Measurements from ENCODE around the gene ATOH8. TPM values are rescaled to one million over a fixed set of nuclear protein-coding genes. Genes with fewer than 3 reads are reported as not detected.

Gene ATOH8
- total and polyA plus RNA-seq, 2 experiments from 2014 or later = 4.8 to 10.6 TPM

DNA sequence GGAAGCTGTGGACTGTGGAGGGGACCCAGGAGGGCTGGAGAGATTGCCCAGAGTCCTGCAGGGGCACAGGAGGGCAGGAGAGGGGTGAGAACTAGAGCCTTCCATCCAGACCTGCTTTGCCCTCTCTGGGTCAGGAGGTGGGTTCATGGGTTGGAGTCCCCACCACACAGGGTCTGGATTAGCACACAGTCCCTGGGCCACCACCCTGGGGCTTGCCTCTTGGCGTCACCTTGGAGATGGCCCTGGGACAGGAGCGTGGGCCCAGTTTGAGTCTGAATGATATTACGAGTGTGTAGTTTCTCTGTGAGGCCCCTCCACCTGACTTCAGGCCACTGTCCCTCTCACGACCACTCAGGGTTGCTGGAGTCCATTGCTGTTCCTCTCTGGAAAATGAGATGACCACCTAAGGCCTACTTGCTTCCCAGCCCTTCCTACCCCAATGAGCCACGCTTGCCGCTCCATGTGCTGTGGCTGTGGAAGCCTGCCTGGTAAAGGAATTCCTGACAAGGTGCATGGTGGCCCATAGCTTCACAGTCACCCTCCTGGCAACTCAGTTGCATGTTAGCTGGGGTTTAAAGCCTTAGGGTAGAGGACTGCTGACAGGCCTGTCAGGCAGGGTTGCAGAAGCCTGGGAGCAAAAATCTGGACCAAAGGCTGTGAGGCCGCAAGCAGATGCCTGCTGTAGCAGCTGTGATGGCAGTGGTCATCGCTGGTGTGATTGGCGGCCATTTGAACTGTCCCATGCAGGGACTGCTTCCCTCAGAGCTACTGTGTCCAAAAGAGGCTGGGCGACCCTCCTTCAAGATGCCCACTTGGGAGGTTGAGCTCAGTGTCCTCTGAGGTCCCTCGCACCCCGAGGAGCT lies 14.2 kb downstream of the ATOH8 start:
- no peaks in the 10 kb centered on the region for H3K36me3 ChIP-seq
- H3K4me3 ChIP-seq = no peak overlapping the region
- TF ChIP-seq, protein P1, sequence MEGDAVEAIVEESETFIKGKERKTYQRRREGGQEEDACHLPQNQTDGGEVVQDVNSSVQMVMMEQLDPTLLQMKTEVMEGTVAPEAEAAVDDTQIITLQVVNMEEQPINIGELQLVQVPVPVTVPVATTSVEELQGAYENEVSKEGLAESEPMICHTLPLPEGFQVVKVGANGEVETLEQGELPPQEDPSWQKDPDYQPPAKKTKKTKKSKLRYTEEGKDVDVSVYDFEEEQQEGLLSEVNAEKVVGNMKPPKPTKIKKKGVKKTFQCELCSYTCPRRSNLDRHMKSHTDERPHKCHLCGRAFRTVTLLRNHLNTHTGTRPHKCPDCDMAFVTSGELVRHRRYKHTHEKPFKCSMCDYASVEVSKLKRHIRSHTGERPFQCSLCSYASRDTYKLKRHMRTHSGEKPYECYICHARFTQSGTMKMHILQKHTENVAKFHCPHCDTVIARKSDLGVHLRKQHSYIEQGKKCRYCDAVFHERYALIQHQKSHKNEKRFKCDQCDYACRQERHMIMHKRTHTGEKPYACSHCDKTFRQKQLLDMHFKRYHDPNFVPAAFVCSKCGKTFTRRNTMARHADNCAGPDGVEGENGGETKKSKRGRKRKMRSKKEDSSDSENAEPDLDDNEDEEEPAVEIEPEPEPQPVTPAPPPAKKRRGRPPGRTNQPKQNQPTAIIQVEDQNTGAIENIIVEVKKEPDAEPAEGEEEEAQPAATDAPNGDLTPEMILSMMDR (IDR thresholded peaks at IDR 0.05; ENCODE audit: low read depth, low read length) = no peak
- H3K9me3 ChIP-seq (ENCODE audit: low read depth) = no peaks in the 10 kb centered on the region
- DNase-seq (ENCODE audit: low read depth in 1 of 2, low spot score in 1 of 2) = no peak
- no peaks in the 10 kb centered on the region for H3K27me3 ChIP-seq
- H3K27ac ChIP-seq = peak overlapping the region; percentile 85
- H3K4me1 ChIP-seq (ENCODE audit: low read depth) = peaks cover 60% of the 10 kb centered on the region

DNA sequence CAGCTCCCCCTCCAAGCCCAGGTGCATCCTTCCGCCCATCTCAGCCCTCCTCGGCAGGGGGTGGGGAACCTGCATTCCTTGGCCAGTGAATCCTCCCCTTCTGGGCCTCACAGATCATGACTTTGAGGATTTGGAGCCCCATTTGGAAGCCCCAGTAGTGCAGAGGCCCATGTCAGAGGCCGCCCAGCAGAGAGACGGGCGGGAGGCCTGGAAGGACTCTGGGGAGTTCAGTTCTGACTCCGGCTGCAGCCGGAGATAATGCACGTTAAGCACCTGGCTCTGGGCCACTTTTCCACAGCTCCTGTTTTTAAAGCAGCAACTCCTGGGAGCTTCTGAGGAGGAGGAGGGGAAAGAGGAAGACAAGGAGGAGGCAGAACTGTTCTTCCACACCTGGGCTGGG lies 14.9 kb downstream of the ATOH8 start:
- Histone ChIP-seq H3K27ac (peak overlapping the region; percentile 85), H3K4me3 (no peak overlapping the region), H3K4me1 (ENCODE audit: low read depth) (peaks cover 67% of the 10 kb centered on the region), H3K9me3 (ENCODE audit: low read depth) (no peaks in the 10 kb centered on the region), H3K36me3 (no peaks in the 10 kb centered on the region), H3K27me3 (no peaks in the 10 kb centered on the region)
- TF ChIP-seq, protein P1 (IDR thresholded peaks at IDR 0.05; ENCODE audit: low read depth, low read length) = no peak
- DNase-seq (ENCODE audit: low read depth in 1 of 2, low spot score in 1 of 2) = peak; percentile 75 to 87

DNA sequence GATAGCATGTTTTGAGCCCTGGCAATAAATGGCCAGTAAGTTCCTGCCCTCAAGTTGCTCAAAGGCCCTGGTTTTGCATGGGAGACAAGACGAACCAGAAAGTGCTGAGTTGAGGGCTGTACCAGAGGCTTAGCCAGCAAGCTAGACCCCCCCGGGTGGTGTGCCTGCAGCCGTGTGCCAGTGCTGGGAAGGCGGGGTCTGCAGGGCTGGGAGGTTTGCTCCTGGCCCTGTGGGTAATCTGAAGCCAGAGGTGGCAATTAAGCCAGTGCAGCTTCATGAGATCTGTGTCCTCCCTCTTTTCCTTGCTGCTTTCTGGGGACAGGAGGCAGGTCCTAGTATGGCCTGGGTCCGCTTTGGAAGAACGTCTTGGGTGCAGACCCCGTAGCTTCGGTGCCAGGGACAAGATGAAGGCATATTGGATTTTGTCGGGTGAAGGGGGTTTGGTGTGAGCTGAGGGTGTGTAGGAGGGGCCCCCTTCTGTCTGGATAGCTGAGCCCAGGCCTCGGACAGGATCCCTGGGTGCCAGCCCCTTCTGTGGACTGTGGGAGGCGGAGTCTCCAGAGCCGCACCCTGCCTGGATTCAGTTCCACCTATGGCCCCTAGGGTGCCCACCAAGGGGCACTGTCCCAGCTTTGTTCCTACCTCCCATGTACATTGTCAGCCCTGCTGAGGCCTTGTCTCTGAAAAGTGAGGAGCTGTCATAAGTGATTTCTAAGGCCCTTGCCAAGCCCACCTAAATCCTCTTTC lies 15.6 kb downstream of the ATOH8 start:
- Histone ChIP-seq H3K27me3 (no peaks in the 10 kb centered on the region), H3K4me1 (ENCODE audit: low read depth) (peaks cover 74% of the 10 kb centered on the region), H3K9me3 (ENCODE audit: low read depth) (no peaks in the 10 kb centered on the region), H3K4me3 (no peak overlapping the region), H3K27ac (peak overlapping the region; percentile 85), H3K36me3 (no peaks in the 10 kb centered on the region)
- peak in 1 of 2 donors; percentile 44 for DNase-seq (ENCODE audit: low read depth in 1 of 2, low spot score in 1 of 2)
- TF ChIP-seq, protein P1 (IDR thresholded peaks at IDR 0.05; ENCODE audit: low read depth, low read length) = peak; percentile 35

DNA sequence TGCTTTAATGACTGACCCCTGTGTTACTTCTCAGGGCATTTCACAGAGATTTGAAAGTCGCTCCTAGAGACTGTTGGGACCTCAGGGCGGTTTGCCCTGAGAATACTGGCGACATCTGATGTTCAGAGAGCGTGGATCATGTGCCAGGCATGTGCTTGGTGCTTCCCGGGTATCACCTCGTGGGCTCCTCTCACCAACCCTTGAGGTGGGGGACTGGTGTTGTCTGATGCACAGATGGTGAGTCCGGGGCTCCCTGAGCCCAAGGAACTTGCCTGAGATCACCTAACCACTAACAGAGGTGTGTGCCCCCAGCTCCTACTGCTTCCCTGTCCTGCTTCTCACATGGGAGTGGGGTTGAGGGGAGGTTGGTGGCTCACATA lies 16.2 kb downstream of the ATOH8 start:
- no peak for DNase-seq (ENCODE audit: low read depth in 1 of 2, low spot score in 1 of 2)
- Histone ChIP-seq H3K27ac (peak overlapping the region; percentile 85), H3K27me3 (no peaks in the 10 kb centered on the region), H3K9me3 (ENCODE audit: low read depth) (no peaks in the 10 kb centered on the region), H3K36me3 (no peaks in the 10 kb centered on the region), H3K4me1 (ENCODE audit: low read depth) (peaks cover 75% of the 10 kb centered on the region), H3K4me3 (no peak overlapping the region)
- TF ChIP-seq, protein P1 (IDR thresholded peaks at IDR 0.05; ENCODE audit: low read depth, low read length) = no peak

DNA sequence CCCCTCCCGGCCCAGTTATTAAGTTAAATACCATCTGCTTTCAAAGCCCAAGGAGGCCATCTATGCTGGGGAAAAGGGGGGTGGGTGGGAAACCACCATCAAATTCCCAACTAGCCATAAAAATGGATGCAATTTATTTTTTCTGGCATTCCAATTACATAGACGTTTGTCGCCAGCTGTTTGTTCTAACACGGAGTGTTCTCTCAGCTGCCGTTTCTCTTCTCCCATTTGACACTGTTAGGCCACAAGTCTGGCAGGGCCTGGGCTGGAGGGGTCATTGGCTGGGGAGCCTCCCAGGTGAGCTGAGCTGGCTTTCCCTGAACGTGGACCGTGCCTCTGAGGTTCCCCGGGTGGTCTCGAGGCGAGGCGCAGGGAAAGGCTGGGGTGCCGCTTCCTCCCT lies 16.6 kb downstream of the ATOH8 start:
- TF ChIP-seq, protein P1 (IDR thresholded peaks at IDR 0.05; ENCODE audit: low read depth, low read length) = no peak
- Histone ChIP-seq H3K9me3 (ENCODE audit: low read depth) (no peaks in the 10 kb centered on the region), H3K4me1 (ENCODE audit: low read depth) (peaks cover 72% of the 10 kb centered on the region), H3K27me3 (no peaks in the 10 kb centered on the region), H3K27ac (peak overlapping the region; percentile 85), H3K36me3 (no peaks in the 10 kb centered on the region), H3K4me3 (no peak overlapping the region)
- DNase-seq (ENCODE audit: low read depth in 1 of 2, low spot score in 1 of 2) = no peak

All from cardiac muscle cell (in vitro differentiated cells and primary cell).